ENCODE measurements around the gene VAPB.

Gene VAPB

GRCh38 chr20:58448958-58449357 is 59.9 kb downstream of the VAPB start:
- ChIA-PET POLR2A (no interaction called here), CTCF (interaction anchor here (0.7 to 1.9 kb wide), 6 partner anchors 13 to 215 kb away, joined by 3 to 7 read pairs (median 4); partner anchors contain the start of gene STX16)
- Histone ChIP-seq H3K27ac (ENCODE audit: extremely low read depth, low read depth, low read length) (no peak overlapping the region), H3K9me3 (ENCODE audit: control insufficient read depth, insufficient read depth, low read depth, low read length) (no peaks in the 10 kb centered on the region), H3K36me3 (ENCODE audit: control insufficient read depth in 2 of 2, insufficient read depth in 1 of 2, low read length in 2 of 2) (peaks cover 0 to 72% of the 10 kb centered on the region in 2 experiments; a peak in 1 of 3 replicates), H3K4me1 (ENCODE audit: control insufficient read depth, insufficient read depth, low read length) (no peaks in the 10 kb centered on the region), H3K4me3 (ENCODE audit: low read depth, low read length) (no peak overlapping the region)
- TF ChIP-seq ZNF843 (tag by site-specific recombination; IDR thresholded peaks at IDR 0.05) (no peak), IKZF3 (tag by site-specific recombination; IDR thresholded peaks at IDR 0.05) (no peak), ZNF398 (tag by site-specific recombination; IDR thresholded peaks at IDR 0.05) (no peak), SCRT1 (tag by site-specific recombination; IDR thresholded peaks at IDR 0.05; ENCODE audit: borderline replicate concordance) (no peak), ZSCAN5A (tag by site-specific recombination; IDR thresholded peaks at IDR 0.05) (no peak), ZXDB (tag by site-specific recombination; IDR thresholded peaks at IDR 0.05) (no peak)

GRCh38 chr20:58449681-58450221 is 60.7 kb downstream of the VAPB start:
- Histone ChIP-seq H3K9me3 (ENCODE audit: control insufficient read depth, insufficient read depth, low read depth, low read length) (no peaks in the 10 kb centered on the region), H3K36me3 (ENCODE audit: control insufficient read depth in 2 of 2, insufficient read depth in 1 of 2, low read length in 2 of 2) (peaks cover 0 to 64% of the 10 kb centered on the region in 2 experiments; a peak in 1 of 3 replicates), H3K27ac (ENCODE audit: extremely low read depth, low read depth, low read length) (no peak overlapping the region), H3K4me1 (ENCODE audit: control insufficient read depth, insufficient read depth, low read length) (no peaks in the 10 kb centered on the region), H3K4me3 (ENCODE audit: low read depth, low read length) (no peak overlapping the region)
- ChIA-PET CTCF (interaction anchor here (0.6 to 1.4 kb wide), 4 partner anchors 200 to 1006 kb away, joined by 3 to 5 read pairs (median 4); no protein-coding TSS in a partner anchor), POLR2A (no interaction called here)
- TF ChIP-seq ZNF202 (tag by site-specific recombination; IDR thresholded peaks at IDR 0.05; ENCODE audit: borderline replicate concordance), result no peak
- no peak for TF ChIP-seq ZNF350 (tag by site-specific recombination; IDR thresholded peaks at IDR 0.05)
- no peak for TF ChIP-seq ZBTB8A (tag by site-specific recombination; IDR thresholded peaks at IDR 0.05)
- no peak for TF ChIP-seq GLI2 (tag by site-specific recombination; IDR thresholded peaks at IDR 0.05; ENCODE audit: borderline replicate concordance, low read depth)

GRCh38 chr20:58450254-58450653 is 61.2 kb downstream of the VAPB start:
- H3K27ac ChIP-seq (ENCODE audit: extremely low read depth, low read depth, low read length), result no peak overlapping the region
- TF ChIP-seq HIC1 (tag by site-specific recombination; IDR thresholded peaks at IDR 0.05), result no peak
- no peak for TF ChIP-seq ZNF785 (tag by site-specific recombination; IDR thresholded peaks at IDR 0.05)
- TF ChIP-seq ZNF350 (tag by site-specific recombination; IDR thresholded peaks at IDR 0.05), result no peak
- TF ChIP-seq ZNF548 (tag by site-specific recombination; IDR thresholded peaks at IDR 0.05), result no peak
- no peak for TF ChIP-seq ZNF626 (tag by site-specific recombination; IDR thresholded peaks at IDR 0.05)
- no peak for TF ChIP-seq ZBTB21 (tag by site-specific recombination; IDR thresholded peaks at IDR 0.05)
- peaks cover 0 to 59% of the 10 kb centered on the region in 2 experiments; a peak in 1 of 3 replicates for H3K36me3 ChIP-seq (ENCODE audit: control insufficient read depth in 2 of 2, insufficient read depth in 1 of 2, low read length in 2 of 2)
- CTCF ChIA-PET, result interaction anchor here (0.6 to 1.4 kb wide), 2 partner anchors 214 to 1006 kb away, joined by 3 to 5 read pairs; no protein-coding TSS in a partner anchor
- H3K4me1 ChIP-seq (ENCODE audit: control insufficient read depth, insufficient read depth, low read length), result no peaks in the 10 kb centered on the region
- POLR2A ChIA-PET, result no interaction called here
- H3K4me3 ChIP-seq (ENCODE audit: low read depth, low read length), result no peak overlapping the region
- no peaks in the 10 kb centered on the region for H3K9me3 ChIP-seq (ENCODE audit: control insufficient read depth, insufficient read depth, low read depth, low read length)

All from HEK293 (cell line).